B cell (primary cell): Measurements from ENCODE around the gene FAM72A. TPM values are rescaled to one million over a fixed set of nuclear protein-coding genes. Genes with fewer than 3 reads are reported as not detected.
"Not testable (repeated sequence)": the region's sequence is repeated elsewhere in the genome, so short reads cannot be mapped to it uniquely, and the experiment has no call there.

Experiments
- ATAC-seq: fragments of 200-7000 bp; cut with Tn5 transposase; one replicate; pipeline ENCODE4 v1.10.0; 2021; ENCODE audit warnings: low read depth, mild to moderate bottlenecking, moderate number of reproducible peaks, moderate library complexity
- CTCF ChIA-PET: fragments of 350-600 bp; sonication (Branson Sonifier 250); formaldehyde crosslinking; loops from one replicate; lab custom pipeline; 2021; ENCODE audit warnings: antibody characterized with exemption, inconsistent platforms; lab: Charles Lee
- POLR2A ChIA-PET: fragments of 350-600 bp; sonication (Branson Sonifier 250); formaldehyde crosslinking; loops from one replicate; lab custom pipeline; 2021; ENCODE audit warnings: antibody characterized with exemption; lab: Charles Lee
- DNase-seq: peaks from one replicate; pipeline ENCODE4 v3.0.0; 2013
- H2AFZ ChIP-seq: 2 replicates; pipeline ENCODE4 v1.6.1; 2012; ENCODE audit warnings: mild to moderate bottlenecking, low read depth, low read length; ENCODE audit not compliant: insufficient read depth, poor library complexity, severe bottlenecking
- H3K27ac ChIP-seq, 2 donors: 1 replicate in 1 of 2; 2 replicates in 1 of 2; pipeline ENCODE4 v1.5.1; 2012 to 2013; ENCODE audit warnings: low read length in 2 of 2, mild to moderate bottlenecking in 2 of 2, moderate library complexity in 1 of 2
- H3K27me3 ChIP-seq, 4 experiments: fragments of 200-600 bp in 1 of 4; sonication (generic) in 1 of 4; replicated peaks in 1 of 4; 1 replicate in 2 of 4; 2 replicates in 2 of 4; pipeline versions ENCODE4 v1.6.1 to v1.7.0; 2013 to 2016; ENCODE audit warnings: low read length in 3 of 4, mild to moderate bottlenecking in 2 of 4, mixed read lengths in 1 of 4, moderate library complexity in 1 of 4; ENCODE audit not compliant: insufficient read depth in 4 of 4, control insufficient read depth in 3 of 4; ENCODE audit errors: control extremely low read depth in 1 of 4
- H3K36me3 ChIP-seq, 2 experiments: replicated peaks in 1 of 2; 1 replicate in 1 of 2; 2 replicates in 1 of 2; pipeline versions ENCODE4 v1.6.1 to v1.7.1; 2013; ENCODE audit warnings: low read length in 1 of 2; ENCODE audit not compliant: insufficient read depth in 2 of 2, control insufficient read depth in 1 of 2; ENCODE audit errors: control extremely low read depth in 1 of 2, extremely low read depth in 1 of 2
- H3K4me1 ChIP-seq, 2 donors: fragments of 200-600 bp in 1 of 2; sonication (generic) in 1 of 2; 1 replicate in 1 of 2; 2 replicates in 1 of 2; pipeline versions ENCODE4 v1.5.1 to v1.6.1; 2013 to 2017; ENCODE audit warnings: low read length in 2 of 2; ENCODE audit not compliant: control insufficient read depth in 2 of 2, insufficient read depth in 2 of 2
- H3K4me2 ChIP-seq: replicated peaks from 2 replicates; pipeline ENCODE3; 2012; ENCODE audit warnings: mild to moderate bottlenecking, low read depth, low read length; ENCODE audit not compliant: poor library complexity, severe bottlenecking
- H3K4me3 ChIP-seq, 5 experiments: fragments of 200-600 bp in 1 of 5; sonication (generic) in 1 of 5; 1 replicate in 3 of 5; 2 replicates in 2 of 5; pipeline versions ENCODE4 v1.5.1 to v1.7.0; 2011 to 2016; ENCODE audit warnings: low read length in 4 of 5, mild to moderate bottlenecking in 4 of 5, low read depth in 2 of 5, control low read depth in 1 of 5, moderate library complexity in 1 of 5; ENCODE audit not compliant: insufficient read depth in 1 of 5; ENCODE audit errors: control extremely low read depth in 1 of 5, extremely low read depth in 1 of 5
- H3K79me2 ChIP-seq: fragments of 200-600 bp; sonication (generic); one replicate; pipeline ENCODE4 v1.6.0; 2016; ENCODE audit warnings: low read length; ENCODE audit not compliant: control insufficient read depth, insufficient read depth
- H3K9ac ChIP-seq: fragments of 200-600 bp; sonication (generic); 2 replicates; pipeline ENCODE4 v1.6.1; 2017; ENCODE audit warnings: mild to moderate bottlenecking, low read length, moderate library complexity
- H3K9me3 ChIP-seq, 3 donors: one replicate each; pipeline versions ENCODE4 v1.6.1 to v1.7.1; 2013; ENCODE audit warnings: low read length in 2 of 3; ENCODE audit not compliant: control insufficient read depth in 2 of 3, insufficient read depth in 1 of 3; ENCODE audit errors: control extremely low read depth in 1 of 3
- H4K20me1 ChIP-seq: 2 replicates; pipeline ENCODE4 v1.6.0; 2012; ENCODE audit warnings: mild to moderate bottlenecking, low read length; ENCODE audit not compliant: insufficient read depth, control insufficient read depth, poor library complexity, severe bottlenecking
- H3K27ac Mint-ChIP-seq: one replicate; pipeline ENCODE4 v1.8.0; 2021; ENCODE audit warnings: mixed read lengths
- H3K27me3 Mint-ChIP-seq: one replicate; pipeline ENCODE4 v1.8.0; 2021; ENCODE audit warnings: mixed read lengths
- H3K4me1 Mint-ChIP-seq: one replicate; pipeline ENCODE4 v1.8.0; 2021; ENCODE audit warnings: mixed read lengths
- H3K4me3 Mint-ChIP-seq: one replicate; pipeline ENCODE4 v1.8.0; 2021; ENCODE audit warnings: mixed read lengths
- H3K9me3 Mint-ChIP-seq: one replicate; pipeline ENCODE4 v1.8.0; 2022; ENCODE audit warnings: mixed read lengths; ENCODE audit not compliant: insufficient read depth
- WGBS: methylation state at CpG from one replicate; pipeline ENCODE4 v1.1.5; 2013; ENCODE audit warnings: missing lambda C conversion rate; ENCODE audit not compliant: insufficient coverage; 5-methylcytosine and 5-hydroxymethylcytosine counted together
- intact Hi-C: fragments of 100-400 bp; cut with micrococcal nuclease; formaldehyde crosslinking; loops from one replicate; pipeline ENCODE4 v1.10.0; 2022
- polyA plus RNA-seq: library from polyadenylated mRNA; depleted of rRNA; stranded (reverse); fragments of >200 nt; gene quantifications from 2 replicates; pipeline ENCODE4 v1.2.3, GENCODE V29; 2012
- total RNA-seq, 2 donors: library from RNA; stranded (reverse); fragments of 120-200 nt in 1 of 2; gene quantifications; 1 replicate in 1 of 2; 2 replicates in 1 of 2; pipeline versions ENCODE4 v1.2.3 to v1.2.4, GENCODE V29; 2013 to 2022

The FAM72A gene
- total and polyA plus RNA-seq, 2 donors (not counting 1 experiment from before 2014, with no cell fraction given) = 1.7 to 1.8 TPM

GRCh38 chr1:206179666-206180065 is 23.0 kb downstream of the FAM72A start:
- H3K4me3 Mint-ChIP-seq, H3K36me3 ChIP-seq, CTCF ChIA-PET, DNase-seq, H3K9me3 Mint-ChIP-seq, H4K20me1 ChIP-seq, H3K9ac ChIP-seq, ATAC-seq, H3K79me2 ChIP-seq, H3K4me3 ChIP-seq, H3K9me3 ChIP-seq, intact Hi-C loops, H3K4me2 ChIP-seq, H3K27ac Mint-ChIP-seq, H3K27me3 ChIP-seq, H3K27me3 Mint-ChIP-seq, POLR2A ChIA-PET, H3K27ac ChIP-seq, H2AFZ ChIP-seq, H3K4me1 Mint-ChIP-seq, H3K4me1 ChIP-seq: not testable (repeated sequence)

- H3K36me3 ChIP-seq, H3K4me3 ChIP-seq, POLR2A ChIA-PET, H3K9ac ChIP-seq, H3K4me1 ChIP-seq, H4K20me1 ChIP-seq, H3K79me2 ChIP-seq, CTCF ChIA-PET, ATAC-seq, H3K4me2 ChIP-seq, DNase-seq, H3K4me3 Mint-ChIP-seq, H3K9me3 ChIP-seq, H3K4me1 Mint-ChIP-seq, H3K27me3 Mint-ChIP-seq, H3K27ac ChIP-seq, H3K27ac Mint-ChIP-seq, H3K9me3 Mint-ChIP-seq, intact Hi-C loops, H3K27me3 ChIP-seq, H2AFZ ChIP-seq: not testable (repeated sequence)
- 100% methylated on average over 1 of the region's 9 CpGs for WGBS
These were observed 24.3 kb downstream of the FAM72A start for GRCh38 chr1:206178061-206178989.

GRCh38 chr1:206176114-206176502 is 26.5 kb downstream of the FAM72A start:
- WGBS = no CpG with 5 or more reads among the region's 2 CpGs
- H3K9me3 ChIP-seq, H3K27ac Mint-ChIP-seq, CTCF ChIA-PET, H3K4me1 Mint-ChIP-seq, H3K9me3 Mint-ChIP-seq, H3K4me3 Mint-ChIP-seq, H3K4me1 ChIP-seq, ATAC-seq, H3K27me3 Mint-ChIP-seq, H3K36me3 ChIP-seq, H3K9ac ChIP-seq, H3K27me3 ChIP-seq, H2AFZ ChIP-seq, H3K27ac ChIP-seq, DNase-seq, H4K20me1 ChIP-seq, H3K4me2 ChIP-seq, H3K79me2 ChIP-seq, intact Hi-C loops, POLR2A ChIA-PET, H3K4me3 ChIP-seq: not testable (repeated sequence)

- POLR2A ChIA-PET, ATAC-seq, H3K9me3 Mint-ChIP-seq, H3K4me1 ChIP-seq, CTCF ChIA-PET, H3K9me3 ChIP-seq, H3K27me3 Mint-ChIP-seq, H3K4me3 ChIP-seq, H3K79me2 ChIP-seq, H2AFZ ChIP-seq, H3K9ac ChIP-seq, H3K27ac Mint-ChIP-seq, DNase-seq, H4K20me1 ChIP-seq, intact Hi-C loops, H3K36me3 ChIP-seq, H3K4me1 Mint-ChIP-seq, H3K4me2 ChIP-seq, H3K27ac ChIP-seq, H3K27me3 ChIP-seq, H3K4me3 Mint-ChIP-seq: not testable (repeated sequence)
- no CpG with 5 or more reads among the region's 4 CpGs for WGBS
These were observed 27.1 kb downstream of the FAM72A start for GRCh38 chr1:206175459-206176113.
